ENCODE measurements around the gene ZNF302.

ZNF302 gene

GRCh38 chr19:34733266-34733745 lies 55.8 kb downstream of the ZNF302 start:
- DNase-seq = no peak

GRCh38 chr19:34733746-34734536 lies 56.5 kb downstream of the ZNF302 start, which contains the start of gene ZNF181:
TSS of gene ZNF181 (plus strand) at chr19:34734243. CDS start at chr19:34735038, 795 bp downstream.
- peak; percentile 50 to 86 (median 66) for DNase-seq

GRCh38 chr19:34734537-34735103 lies 57.1 kb downstream of the ZNF302 start:
- DNase-seq = peak in 2 of 5 donors; percentile 67 to 85

All from T-helper 1 cell (primary cell).